ENCODE measurements around the gene ZIC2.
"Not testable (repeated sequence)": the region's sequence is repeated elsewhere in the genome, so short reads cannot be mapped to it uniquely, and the experiment has no call there.

The ZIC2 gene

DNA sequence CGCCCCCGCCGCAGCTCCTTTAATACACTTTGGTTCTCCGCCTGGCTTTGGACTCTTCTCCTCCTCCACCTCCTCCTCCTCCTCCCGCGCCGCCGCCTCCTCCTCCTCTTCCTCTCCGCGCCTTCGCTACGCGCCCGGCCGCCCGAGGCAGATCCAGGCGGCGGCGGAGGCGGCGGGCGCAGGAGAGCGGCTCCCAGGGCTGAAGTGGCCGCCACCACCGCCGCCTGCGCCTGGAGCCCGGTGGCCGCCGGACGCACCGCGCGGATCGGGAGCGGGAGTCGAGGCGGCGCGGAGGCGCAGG is at the start of gene ZIC2:
Gene ZIC2, plus strand, starts transcription at position 50 of the 301 bp plus-strand sequence. CDS start 281 bp downstream, outside the sequence.
- DNase-seq: peak in 1 of 2 experiments; percentile 23

DNA sequence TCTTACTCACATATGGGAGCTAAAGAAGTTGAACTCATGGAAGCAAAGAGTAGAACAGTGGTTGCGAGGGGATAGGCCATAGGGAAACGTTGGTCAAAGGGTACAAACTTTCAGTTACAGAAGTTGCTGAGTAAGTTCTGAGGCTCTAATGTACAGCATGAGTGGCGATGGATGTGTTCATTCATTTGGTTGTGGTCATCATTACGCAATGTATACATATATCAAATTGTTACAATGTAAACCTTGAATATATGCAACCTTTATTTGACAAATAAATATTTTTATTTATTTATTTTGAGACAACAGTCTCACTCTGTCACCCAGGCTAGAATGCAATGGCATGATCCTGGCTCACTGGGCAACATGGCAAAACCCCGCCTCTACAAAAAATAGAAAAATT is 48.7 kb upstream of the ZIC2 start:
- no peak for DNase-seq

DNA sequence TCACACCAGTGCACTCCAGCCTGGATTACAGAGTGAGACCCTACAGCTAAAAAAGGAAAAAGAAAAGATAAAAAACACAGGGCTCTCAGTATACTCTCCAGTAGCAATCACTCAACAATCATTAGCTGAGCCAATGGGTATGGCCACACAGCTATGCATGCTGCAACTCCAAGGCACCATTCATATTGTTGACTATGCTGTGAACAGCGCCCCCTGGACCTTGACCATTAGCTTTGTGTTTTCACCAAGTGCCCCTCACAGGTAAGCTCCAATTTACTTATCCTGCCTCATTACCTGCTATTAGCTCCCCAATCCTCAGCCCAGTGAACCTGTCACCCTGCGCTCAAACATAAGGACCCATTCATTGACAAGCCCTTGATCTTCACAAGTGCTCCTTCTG is 45.8 kb upstream of the ZIC2 start:
- DNase-seq: no peak

DNA sequence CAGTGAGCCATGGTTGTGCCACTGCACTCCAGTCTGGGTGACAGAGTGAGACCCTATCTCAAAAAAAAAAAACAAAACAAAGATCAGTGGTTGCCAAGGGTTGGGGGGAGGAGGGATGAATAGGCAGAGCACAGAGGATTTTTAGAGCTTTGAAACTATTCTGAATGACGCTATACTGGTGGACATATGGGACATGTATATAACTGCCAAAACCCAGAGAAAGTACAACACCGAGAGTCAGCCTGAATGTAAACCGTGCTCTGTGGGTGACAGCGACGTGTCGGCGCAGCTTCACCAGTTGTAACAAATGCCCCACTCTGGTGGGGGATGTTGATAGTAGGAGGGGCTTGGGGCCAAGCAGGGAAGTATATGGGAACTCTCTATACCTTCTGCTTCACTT is 42.9 kb upstream of the ZIC2 start:
- DNase-seq: no peak

DNA sequence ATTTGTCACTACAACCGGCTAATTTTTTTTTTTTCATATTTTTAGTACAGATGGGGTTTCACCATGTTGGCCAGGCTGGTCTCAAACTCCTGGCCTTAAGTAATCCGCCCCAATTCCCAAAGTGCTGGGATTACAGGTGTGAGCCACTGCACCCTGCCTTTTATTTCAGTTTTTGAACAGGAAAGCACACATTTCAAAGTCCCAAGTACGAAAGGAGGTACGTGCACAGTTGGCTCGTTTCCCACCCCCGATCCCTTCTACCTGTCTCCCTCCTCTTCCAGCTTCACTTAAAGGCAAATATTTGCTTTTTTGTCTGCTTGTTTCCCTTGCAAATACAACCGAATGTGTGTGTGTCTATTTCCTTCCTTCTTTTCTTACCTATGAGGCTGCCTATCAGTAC is 40.5 kb upstream of the ZIC2 start:
- DNase-seq: no peak

DNA sequence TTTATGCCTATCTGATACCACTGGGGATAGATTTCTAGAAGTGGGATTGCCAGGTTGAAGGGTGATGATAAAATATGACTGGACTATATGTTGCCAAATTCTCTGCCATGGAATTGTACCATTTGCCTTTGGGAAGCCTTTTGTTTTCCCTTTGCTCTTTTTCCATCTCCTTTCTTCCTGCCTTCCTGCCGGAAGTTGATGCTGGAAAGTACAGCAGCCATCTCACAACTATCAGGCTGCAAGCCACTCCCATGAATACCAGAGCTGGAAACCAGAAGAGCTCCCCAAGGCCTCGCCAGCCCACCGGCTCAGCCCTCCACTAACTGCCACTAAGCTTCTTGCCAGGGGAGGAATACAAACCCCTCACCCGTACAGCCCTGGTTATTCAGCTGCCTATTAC is 39.7 kb upstream of the ZIC2 start:
- DNase-seq: no peak

DNA sequence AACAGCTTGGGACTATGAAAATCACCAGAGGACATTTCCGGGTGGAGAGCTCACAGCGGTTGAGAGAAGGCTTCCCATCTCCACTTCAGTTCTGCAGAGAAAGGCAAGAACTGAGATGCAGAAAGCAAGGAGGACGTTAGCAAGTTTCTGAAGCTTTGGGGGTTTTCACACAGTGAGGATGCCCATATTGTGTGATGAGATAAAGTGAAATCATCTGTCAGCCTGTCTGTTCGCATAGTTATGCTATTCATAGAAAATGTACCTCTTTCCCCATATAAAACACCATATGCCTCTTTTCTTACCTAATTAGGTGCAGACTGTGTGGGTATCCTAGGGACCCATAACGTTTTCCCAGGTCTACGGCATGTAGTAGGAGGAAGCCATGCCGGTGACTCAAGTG is 37.5 kb upstream of the ZIC2 start:
- DNase-seq: no peak

DNA sequence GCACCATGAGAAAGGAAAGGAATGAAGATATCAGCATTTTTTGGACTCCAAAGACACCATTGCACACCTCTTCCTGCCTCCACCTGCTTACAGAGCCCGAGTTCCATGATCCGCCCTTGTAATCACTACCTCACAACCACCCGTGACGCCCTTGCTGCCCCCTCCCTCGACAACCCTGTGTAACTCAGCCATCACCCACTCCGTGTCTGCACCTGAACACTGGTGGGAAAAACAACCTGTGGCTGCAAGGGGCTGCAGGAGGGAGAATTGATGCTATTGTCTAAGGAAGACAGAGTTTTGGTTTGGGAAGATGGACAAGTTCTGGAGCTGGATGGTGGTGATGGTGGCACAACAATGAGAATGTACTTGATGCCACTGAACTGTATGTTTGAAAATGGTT is 37.0 kb upstream of the ZIC2 start:
- no peak for DNase-seq

DNA sequence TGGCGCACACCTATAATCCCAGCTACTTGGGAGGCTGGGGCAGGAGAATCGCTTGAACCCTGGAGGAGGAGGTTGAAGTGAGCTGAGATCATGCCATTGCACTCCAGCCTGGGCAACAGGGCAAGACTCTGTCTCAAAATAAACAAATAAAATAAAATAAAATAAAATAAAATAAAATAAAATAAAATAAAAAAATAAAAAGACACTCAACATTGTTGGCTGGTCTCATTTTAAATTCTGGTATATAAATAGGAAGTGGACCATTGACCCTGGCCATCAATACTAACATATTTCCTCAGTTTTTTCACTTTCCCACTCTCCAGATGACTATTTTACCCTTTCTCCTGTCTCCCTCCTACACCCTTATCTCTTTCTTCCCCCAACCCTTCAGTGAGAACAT is 36.1 kb upstream of the ZIC2 start:
- DNase-seq: not testable (repeated sequence)

DNA sequence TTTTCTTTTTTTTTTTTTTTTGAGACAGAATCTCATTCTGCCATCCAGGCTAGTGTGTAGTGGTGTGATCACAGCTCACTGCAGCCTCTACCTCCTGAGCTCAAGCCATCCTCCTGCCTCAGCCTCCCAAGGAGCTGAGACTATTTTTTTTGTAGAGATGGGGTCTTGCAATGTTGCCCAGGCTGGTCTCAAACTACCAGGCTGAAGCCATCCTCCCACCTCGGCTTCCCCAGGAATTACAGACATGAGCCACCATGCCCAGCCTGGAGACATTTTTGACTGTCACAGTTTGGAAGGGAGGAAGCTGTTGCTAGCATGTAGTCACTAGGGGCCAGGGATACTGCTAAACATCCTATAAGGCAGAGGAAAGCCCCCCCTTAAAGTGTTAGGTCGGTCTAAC is 33.9 kb upstream of the ZIC2 start:
- DNase-seq: no peak

DNA sequence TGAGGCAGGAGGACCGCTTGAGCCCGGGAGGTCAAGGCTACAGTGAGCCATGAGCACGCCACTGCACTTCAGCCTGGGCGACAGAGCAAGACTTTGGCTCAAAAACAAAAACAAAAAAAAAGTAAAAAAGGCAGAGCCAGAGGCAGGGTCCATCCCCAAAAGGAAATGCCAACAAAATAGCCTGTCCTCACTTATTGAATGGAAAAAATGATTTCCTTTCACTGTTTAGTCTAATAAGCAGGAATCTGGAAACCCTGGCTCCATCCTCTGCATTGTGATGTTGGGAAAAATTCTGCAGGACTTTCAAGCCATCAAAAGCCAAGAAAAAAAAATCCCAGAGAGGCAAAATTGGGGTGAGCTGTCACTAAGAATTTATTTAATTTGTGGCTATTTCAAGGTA is 33.2 kb upstream of the ZIC2 start:
- no peak for DNase-seq

DNA sequence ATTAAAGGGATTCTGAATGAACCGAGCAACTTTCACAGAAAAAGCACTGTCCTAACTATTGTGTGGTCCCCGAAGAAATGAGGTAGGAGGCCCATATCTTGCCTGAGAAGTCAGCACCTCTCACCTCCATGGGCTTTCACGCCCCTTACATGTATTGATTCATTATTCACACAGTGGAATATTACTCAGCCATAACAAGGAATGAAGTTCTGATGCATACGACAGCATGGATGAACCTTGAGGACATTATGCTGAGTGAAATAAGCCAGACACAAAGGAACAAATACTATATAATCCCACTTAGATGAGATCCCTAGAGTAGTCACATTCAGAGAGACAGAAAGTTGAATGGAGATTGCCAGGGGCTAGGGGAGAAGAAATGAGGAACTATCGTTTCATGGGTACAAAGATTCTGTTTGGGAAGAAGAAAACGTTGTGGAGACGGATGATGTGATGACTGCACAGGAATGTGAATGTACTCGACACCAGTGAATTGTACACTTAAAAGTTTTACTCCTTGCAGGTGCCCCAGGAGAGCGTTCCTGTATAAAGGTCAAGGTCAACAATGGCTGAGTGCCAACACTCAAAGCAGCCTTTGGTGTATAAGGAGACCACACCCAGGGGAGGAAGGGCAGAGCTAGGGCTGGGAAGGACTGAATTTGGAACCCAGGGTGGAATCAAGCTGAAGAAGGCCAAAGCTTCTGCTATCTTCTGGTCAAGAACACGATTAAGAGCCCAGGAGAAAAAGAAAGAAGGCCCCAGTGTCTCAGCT is 32.5 kb upstream of the ZIC2 start:
- no peak for DNase-seq

DNA sequence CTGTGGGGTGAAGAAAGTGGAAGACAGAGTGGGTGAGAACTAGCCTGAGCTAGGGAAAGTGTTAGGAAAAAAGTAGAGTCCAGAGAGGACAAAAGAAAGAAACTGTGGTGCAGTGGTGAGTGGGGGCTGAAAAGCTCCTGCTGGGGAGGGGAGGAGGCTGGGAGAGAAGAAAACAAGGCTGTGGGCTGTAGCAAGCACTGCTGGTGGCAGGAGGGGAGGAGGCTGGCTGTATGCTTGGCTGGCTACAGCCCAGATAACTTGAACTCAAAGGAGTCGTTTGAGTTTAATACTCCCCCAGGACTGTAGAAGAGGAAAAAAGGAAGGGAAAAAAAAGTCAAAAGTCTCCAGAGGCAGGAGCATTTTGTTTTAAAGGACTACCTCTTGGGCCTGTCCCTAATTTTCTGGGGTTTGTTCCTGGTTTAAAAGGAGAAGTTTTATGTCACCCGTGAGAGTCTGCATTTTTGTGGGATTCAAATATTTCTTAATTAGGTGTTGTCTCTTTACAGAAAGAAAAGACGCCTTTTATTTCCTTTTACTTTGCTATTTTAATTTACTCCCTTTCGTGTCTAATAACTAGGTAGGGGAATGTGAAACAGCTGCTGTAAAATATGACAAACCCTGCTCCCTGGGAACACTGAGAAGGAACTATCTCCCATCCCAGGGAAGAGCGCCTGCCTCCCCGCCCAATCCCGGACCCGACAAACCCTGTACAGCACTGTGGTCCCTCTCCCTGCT is 31.7 kb upstream of the ZIC2 start:
- no peak for DNase-seq

DNA sequence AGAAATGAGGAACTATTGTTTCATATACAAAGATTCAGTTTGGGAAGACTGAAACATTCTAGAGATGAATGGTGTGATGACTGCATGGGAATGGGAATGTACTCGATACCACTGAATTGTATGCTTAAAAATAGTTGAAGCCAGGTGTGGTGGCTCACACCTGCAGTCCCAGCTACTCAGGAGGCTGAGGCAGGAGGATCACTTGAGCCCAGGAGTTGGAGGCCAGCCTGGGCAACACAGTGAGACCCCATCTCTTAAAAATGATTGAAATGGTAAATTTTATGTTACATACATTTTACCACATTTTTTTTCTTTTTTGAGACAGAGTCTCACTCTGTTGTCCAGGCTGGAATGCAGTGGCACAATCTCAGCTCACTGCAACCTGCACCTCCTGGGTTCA is 29.9 kb upstream of the ZIC2 start:
- not testable (repeated sequence) for DNase-seq

DNA sequence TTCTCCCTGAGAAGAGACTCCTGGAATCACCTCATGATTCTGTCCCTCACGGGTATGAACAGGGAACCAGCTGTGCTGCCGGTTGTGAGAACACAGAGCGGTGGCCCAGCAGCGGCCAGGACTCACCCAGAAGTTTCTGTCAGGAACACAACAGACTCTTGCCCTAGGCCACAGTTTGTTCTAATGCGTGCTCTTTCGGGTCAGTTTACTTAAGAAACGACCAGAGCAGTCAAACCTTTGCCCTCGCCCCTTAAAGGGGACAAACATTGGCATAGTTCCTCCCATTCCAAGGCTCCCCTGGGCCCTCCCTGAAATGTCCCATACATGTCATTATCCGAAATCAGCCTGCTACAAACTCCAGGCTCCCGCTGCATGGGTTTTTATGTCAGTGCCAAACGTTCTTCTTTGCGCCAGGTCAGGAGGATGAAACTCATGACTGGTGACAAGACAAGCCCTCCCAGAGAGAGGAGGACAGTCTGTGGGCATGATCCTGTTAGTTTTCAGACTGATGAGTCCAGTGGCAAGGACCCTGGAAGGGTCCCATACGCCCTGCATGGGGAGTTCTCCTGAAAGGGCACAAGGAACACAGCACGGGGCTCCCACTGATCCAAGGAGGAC is 28.3 kb upstream of the ZIC2 start:
- no peak for DNase-seq

DNA sequence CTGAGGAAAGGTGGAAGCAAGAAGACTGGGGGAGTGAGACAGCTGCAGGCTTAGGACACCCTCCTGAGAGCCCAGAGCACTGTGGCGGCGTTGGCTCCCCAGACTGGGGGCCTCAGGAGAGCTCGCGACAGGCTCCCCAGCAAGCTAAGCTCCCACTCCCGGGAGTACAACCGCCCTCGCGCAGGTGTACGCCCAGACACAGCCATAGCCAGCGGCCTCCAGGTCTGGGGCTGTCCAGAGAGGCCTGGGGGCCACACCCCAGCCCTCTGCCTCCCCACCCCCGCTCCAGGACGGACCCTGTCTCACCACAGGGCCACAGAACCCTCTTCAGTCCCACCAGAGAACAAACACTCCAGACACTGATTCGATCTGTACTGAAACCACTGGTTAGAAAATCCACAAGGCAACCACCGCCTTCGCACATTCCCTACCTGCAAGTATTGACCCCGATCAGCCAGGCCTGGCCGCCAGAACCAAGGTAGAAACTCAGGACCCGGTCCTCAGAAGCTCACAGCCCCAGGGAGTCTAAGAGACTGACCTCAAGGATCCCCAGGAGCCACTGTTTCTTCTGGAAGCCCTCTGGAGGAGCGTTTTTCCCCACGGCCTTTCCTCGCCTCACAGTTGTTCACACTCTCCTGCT is 26.4 kb upstream of the ZIC2 start:
- DNase-seq: no peak

DNA sequence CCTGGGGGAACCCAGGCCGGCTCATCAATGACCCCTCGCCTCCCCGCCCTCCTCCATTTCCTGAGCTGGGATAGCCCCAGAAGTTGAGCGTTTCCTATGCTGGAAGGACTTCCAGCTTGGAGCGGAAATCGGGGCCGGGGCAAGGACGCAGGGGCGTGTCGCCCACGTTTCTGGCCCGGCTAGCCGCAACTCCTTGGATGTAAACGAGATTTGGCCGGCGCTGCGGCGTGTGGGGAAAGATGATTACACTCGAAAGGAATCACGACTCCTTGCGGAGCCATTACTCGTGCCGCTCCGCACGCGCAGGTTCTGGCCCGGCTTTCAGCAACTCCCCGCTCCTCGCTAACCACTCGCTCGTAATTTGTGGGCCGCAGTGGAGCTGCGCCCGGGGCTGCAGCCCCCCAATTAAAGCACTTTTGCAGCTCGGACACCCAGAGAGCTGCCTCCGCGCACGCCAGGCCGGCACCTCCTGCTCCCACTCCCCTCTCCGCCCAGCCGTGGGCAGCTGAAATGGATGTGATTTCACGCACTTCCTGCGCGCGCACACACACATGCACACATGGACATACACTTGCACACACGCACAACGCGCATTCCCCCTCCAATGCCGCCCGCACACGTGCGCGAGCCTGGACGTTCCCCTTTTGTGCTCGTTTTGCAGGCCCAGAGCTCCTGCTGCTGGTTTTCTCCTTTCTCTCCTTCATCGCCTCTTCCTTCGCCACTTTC is 25.7 kb upstream of the ZIC2 start:
- peak in 1 of 2 experiments; percentile 18 for DNase-seq

DNA sequence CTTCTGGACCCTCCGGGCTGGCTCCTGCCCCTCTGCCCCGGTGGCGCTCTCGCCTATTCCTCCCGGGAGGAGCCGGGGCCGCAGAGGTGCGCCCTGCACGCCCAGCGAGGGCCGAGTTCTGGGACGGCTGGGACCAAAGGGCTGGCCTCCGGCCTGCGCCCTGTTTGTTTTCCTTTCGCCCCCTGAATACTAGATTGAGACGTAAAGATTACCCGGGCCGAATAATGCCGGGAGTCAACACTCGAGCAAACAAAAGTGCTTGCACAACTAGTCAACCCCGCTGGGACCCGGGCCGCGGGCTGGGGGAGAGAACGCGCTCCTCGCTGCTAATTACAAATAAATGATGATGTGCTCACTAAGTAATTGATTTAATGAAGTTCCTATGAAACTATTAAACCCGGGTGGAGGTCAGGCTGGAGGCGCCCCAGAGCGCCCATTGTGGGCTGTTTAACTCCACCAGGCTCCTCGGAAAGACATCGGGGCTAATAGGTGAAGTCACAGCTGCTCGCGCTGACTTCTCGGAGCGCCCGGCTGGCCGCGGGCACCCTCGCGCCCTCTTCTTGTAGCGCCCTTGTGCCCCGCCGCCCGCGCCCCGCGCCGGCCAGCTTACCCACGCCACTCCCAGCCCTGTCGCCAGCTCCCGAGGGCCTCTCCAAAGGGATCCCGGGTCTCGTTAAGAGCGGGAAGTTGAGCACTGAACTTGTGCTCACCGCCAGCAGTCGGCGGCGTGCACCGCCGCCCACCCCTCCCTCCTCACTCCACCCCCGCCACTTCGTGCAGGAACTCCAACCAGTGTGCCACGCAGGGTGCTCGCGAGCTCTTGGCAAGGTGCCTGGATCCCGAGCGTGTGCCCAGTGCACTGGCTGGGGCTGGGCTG is 24.9 kb upstream of the ZIC2 start:
- peak in 1 of 2 experiments; percentile 9 for DNase-seq

DNA sequence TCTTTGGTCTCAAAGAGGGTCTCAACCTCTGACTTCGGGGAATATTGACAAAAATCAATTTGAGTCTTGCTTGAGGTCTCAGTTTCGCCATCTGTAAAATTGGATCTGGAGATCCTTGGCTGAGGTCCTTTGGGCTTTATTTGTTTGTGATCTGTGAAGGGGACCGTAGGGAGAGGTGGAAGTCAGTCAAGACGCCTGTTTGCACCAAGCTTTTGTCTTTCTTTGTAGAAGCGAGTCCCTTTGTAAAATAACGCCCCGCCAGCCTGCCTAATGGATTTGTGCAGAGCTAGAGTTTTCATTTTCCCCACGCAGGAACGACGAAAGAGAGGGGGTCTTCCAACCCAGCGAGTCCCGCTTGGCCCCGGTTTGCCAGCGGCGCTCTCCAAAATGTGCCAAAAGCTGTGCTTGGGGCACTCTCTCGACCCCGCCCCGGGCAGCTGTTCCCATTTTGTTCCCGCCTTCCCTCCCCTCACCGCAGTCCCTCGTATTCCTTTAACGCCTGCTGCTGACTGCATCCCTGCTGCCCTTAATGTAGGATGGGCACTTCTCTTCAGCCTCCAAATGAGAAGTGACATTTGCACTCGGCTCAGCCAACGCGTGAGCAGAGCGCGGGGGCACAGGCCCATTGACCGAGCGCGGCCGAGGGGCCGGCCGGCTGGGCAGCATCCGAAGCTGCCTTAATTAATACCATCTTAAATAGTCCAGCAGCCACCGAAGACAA is 23.0 kb upstream of the ZIC2 start:
- DNase-seq: no peak

DNA sequence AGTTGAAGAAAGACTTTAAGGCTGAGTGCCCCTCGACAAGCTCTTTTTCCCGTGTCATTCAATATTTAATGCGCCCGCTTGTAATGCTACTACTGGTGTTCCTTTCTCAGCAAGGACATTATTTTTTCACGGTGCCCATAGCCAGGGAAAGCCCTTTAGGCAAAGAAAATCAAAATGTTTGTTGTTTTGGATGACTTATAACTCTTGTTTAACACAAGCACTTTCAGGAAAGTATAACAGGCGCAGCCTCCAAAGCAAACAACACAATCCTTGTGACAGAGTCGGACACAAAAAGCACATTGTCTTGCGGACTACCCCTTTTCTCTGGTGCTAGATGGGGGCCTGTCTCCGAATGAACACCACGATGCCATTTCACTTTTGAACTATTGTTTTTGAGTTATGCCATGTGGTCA is 22.5 kb upstream of the ZIC2 start:
- no peak for DNase-seq

DNA sequence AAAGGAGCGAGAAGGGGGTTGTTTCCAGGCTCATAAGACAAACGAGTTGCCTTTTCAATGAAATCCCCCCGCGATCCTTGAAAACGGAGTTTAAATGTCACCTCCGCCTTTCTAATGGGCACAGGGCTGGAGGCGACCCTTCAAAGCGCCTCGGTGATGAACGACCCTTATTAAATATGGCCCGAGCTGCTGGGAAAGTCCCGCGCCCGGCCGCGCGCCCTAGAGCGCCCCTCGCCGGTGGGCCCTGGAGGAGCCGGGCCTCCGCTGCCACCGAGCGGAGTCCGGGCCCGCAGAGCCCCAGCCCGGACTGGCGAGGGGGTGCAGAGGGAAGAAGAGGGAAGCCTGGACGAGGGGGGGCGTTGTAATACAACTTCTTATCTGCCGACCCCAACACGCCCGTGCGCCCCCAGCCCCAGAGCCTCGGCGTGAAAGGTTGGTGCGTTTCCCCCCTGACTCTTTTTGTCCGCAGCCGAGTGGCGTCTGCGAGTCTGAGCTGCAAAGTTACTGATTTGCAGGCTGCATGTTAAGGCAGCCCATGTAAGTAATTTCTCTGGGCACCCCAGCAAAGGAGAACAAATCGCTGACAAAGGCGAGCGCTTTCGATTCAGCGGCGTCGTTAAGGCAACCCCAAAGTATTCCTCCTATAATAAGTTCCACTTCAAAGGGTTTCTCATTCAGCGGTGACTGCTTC is 21.9 kb upstream of the ZIC2 start:
- DNase-seq: peak in 1 of 2 experiments; percentile 11
